ENCODE measurements around the gene PDZD7.

PDZD7 gene

DNA sequence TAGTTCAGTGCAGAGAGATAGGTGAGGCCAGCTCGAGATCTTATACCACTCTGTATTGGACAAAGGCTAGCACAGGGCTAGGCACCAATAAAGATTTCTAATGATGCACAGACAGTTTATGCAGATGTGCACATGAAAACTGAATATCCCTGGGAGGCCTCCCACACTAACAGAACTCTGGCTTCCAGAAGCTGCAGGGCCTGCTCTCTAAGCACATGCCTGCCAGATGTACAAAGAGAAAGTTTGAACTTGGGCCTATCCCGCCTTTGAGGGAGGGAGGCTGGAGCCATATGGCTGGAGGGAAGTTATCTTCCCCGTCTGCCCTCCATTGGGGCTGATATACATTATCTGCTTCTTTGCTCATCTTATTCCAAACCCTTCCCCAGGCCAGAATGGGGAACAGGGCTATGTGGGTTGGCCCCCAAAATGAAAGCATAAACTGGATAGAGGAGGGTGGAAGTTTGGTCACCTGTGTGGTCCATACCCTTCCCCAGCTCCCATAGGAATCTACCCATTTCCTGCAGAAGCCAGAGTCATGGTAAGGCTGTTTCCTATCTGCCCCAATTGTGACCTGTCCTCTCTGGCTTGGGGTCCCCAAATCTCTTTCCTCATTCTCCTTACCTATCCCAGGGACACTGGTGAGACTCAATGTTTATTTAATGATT, 34.7 kb upstream of the PDZD7 start:
- TF ChIP-seq, protein P1, sequence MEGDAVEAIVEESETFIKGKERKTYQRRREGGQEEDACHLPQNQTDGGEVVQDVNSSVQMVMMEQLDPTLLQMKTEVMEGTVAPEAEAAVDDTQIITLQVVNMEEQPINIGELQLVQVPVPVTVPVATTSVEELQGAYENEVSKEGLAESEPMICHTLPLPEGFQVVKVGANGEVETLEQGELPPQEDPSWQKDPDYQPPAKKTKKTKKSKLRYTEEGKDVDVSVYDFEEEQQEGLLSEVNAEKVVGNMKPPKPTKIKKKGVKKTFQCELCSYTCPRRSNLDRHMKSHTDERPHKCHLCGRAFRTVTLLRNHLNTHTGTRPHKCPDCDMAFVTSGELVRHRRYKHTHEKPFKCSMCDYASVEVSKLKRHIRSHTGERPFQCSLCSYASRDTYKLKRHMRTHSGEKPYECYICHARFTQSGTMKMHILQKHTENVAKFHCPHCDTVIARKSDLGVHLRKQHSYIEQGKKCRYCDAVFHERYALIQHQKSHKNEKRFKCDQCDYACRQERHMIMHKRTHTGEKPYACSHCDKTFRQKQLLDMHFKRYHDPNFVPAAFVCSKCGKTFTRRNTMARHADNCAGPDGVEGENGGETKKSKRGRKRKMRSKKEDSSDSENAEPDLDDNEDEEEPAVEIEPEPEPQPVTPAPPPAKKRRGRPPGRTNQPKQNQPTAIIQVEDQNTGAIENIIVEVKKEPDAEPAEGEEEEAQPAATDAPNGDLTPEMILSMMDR (IDR thresholded peaks at IDR 0.05; ENCODE audit: control insufficient read depth, extremely low read depth, insufficient read depth) = no peak
- peak overlapping the region; percentile 53 for H3K4me3 ChIP-seq (ENCODE audit: low read depth, low read length)
- DNase-seq (ENCODE audit: low read depth) = no peak

DNA sequence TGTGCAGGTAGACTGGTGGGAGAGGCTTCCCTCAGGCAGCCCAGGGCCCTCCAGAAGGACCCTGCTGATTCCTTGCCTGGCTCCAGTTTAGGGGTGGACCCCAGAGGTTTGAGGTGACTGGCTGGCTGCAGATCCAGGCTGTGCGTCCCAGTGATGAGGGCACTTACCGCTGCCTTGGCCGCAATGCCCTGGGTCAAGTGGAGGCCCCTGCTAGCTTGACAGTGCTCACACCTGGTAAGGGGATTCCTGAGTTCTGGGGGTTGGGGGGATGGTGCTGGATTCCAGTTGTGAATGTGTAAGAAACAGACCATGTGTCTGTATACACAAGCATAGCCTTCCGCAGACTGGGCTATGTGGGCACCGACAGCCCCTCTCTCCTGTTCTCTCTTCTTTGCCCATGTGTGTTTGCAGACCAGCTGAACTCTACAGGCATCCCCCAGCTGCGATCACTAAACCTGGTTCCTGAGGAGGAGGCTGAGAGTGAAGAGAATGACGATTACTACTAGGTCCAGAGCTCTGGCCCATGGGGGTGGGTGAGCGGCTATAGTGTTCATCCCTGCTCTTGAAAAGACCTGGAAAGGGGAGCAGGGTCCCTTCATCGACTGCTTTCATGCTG, 33.6 kb upstream of the PDZD7 start:
- no peak for DNase-seq (ENCODE audit: low read depth)
- TF ChIP-seq, protein P1 (IDR thresholded peaks at IDR 0.05; ENCODE audit: control insufficient read depth, extremely low read depth, insufficient read depth) = no peak
- no peak overlapping the region for H3K4me3 ChIP-seq (ENCODE audit: low read depth, low read length)

DNA sequence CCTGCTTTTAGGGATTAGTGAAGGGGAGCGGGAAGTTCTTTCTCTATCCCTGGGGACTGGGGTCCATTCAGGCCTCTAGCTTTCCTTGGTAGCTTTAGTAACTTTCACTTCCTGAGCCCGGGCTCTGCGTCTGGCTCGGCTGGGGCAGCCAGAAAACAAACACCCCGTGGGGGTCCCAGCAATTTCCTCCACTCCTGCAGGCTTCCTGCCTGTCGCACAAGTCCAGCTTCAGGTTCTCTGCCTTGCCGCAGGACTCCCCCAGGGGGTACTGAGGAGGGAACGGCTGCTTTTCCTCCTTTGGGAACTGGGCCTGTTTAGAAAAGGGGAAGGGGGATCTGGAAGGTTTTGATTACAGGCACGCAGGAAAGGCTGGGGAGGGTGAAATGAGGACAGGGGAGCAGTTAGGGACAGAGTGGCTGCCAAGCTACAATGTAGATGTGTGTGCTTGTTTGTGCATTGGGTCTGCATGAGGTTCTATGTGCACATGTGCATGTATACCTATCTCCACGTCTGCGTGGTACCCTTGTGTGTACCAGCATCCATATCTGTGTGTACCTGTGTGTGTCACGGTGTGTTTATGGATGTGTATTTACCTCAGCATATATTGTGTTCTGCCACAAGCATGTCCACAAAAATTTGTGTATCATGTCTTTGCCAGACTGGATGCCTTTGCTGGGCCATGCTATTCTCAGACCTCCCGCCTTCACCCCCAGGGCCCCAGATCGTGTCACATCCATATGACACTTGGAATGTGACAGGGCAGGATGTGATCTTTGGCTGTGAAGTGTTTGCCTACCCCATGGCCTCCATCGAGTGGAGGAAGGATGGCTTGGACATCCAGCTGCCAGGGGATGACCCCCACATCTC, 32.9 kb upstream of the PDZD7 start:
- no peak overlapping the region for H3K4me3 ChIP-seq (ENCODE audit: low read depth, low read length)
- no peak for DNase-seq (ENCODE audit: low read depth)
- TF ChIP-seq, protein P1 (IDR thresholded peaks at IDR 0.05; ENCODE audit: control insufficient read depth, extremely low read depth, insufficient read depth) = no peak

DNA sequence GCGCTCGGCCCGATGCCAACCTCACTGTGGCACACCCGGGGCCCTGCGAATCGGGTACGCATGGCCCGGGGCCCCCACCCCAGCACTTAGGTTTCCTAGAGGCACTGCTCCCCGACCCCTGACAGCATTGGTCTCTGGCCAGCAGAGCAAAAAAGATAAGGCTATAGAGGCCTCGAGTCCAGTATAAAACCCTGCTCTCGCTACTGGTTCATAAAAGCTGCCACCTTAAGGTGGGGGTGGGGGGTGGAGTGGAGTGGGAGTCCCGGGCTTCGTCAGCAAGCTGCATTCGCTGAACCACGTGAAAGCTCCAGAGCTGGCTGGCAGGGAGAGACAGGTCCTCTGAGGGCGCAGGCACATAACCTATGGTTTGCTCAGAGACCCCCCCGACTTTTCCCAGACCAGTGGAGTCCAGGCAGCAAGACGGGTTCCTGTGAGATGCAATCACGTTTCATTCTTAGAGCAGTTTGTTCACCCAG, 32.2 kb upstream of the PDZD7 start:
- TF ChIP-seq, protein P1 (IDR thresholded peaks at IDR 0.05; ENCODE audit: control insufficient read depth, extremely low read depth, insufficient read depth) = no peak
- H3K4me3 ChIP-seq (ENCODE audit: low read depth, low read length) = peak overlapping the region; percentile 28
- no peak for DNase-seq (ENCODE audit: low read depth)

DNA sequence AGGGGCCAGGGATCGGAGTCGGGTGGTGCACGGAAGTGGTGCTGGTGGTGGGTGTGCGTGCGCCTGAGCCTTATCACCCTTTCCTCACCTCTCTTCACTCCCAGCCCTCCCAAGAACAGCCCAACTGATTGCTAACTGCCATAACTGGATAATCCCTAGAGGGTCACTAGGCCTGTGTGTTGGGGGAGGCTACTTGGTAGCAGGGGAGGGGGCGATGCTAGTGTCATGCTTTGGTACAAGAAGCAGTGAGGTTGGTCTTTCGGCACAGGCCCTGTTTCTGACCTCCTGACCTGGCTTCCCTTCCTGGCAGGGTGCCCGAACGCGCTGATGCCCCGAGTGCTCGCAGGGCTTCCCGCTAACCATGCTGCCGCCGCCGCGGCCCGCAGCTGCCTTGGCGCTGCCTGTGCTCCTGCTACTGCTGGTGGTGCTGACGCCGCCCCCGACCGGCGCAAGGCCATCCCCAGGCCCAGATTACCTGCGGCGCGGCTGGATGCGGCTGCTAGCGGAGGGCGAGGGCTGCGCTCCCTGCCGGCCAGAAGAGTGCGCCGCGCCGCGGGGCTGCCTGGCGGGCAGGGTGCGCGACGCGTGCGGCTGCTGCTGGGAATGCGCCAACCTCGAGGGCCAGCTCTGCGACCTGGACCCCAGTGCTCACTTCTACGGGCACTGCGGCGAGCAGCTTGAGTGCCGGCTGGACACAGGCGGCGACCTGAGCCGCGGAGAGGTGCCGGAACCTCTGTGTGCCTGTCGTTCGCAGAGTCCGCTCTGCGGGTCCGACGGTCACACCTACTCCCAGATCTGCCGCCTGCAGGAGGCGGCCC, 31.5 kb upstream of the PDZD7 start:
- peak overlapping the region; percentile 78 for H3K4me3 ChIP-seq (ENCODE audit: low read depth, low read length)
- TF ChIP-seq, protein P1 (IDR thresholded peaks at IDR 0.05; ENCODE audit: control insufficient read depth, extremely low read depth, insufficient read depth) = peak; percentile 74
- DNase-seq (ENCODE audit: low read depth) = no peak

DNA sequence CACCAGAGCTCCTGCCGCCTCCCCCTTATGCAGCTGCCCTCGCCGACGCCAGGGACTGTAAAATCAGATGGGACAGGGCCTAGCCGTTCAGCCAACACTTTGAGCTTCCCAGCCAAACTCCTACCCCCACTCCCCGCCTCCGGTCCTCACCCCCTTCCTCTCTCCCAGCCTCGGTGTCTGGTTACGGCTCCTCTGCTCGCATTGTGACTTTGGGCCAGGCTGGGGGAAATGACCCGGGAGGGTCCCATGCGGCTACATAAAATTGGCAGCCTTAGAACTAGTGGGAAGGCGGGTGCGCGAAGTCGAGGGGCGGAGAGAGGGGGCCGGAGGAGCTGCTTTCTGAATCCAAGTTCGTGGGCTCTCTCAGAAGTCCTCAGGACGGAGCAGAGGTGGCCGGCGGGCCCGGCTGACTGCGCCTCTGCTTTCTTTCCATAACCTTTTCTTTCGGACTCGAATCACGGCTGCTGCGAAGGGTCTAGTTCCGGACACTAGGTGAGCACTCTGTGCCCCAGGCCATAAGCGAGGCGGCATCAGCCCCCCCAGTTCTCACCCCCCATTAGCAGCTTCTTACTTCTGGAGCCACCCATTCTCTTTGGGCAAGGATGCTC, 30.8 kb upstream of the PDZD7 start, which contains the start of gene KAZALD1:
KAZALD1 (plus strand) TSS at position 366 of the 608 bp plus-strand sequence. CDS start 604 bp downstream, outside the sequence.
- TF ChIP-seq, protein P1 (IDR thresholded peaks at IDR 0.05; ENCODE audit: control insufficient read depth, extremely low read depth, insufficient read depth) = no peak
- H3K4me3 ChIP-seq (ENCODE audit: low read depth, low read length) = peak within 1 kb of the TSS; percentile 78
- DNase-seq (ENCODE audit: low read depth) = no peak
